GM18951 (cell line): ENCODE data around the gene HS6ST1.

ENCODE experiments used
- POLR2A ChIP-seq: IDR thresholded peaks from 4 replicates; pipeline ENCODE4 v1.6.1; 2011; ENCODE audit warnings: mild to moderate bottlenecking; ENCODE audit not compliant: insufficient read length, insufficient read depth; ENCODE audit errors: extremely low read depth
- in situ Hi-C: fragments of 300-500 bp; cut with MboI; formaldehyde crosslinking; loops from one replicate; pipeline ENCODE4 v1.12.0; 2022; ENCODE audit warnings: low sequenced_read_pairs, mixed read lengths, inconsistent platforms; ENCODE audit not compliant: unreplicated experiment

HS6ST1 gene

GRCh38 chr2:128315122-128315828, 3.4 kb downstream of the HS6ST1 start:
- in situ Hi-C loops = no loop called here
- TF ChIP-seq POLR2A = no peak

DNA sequence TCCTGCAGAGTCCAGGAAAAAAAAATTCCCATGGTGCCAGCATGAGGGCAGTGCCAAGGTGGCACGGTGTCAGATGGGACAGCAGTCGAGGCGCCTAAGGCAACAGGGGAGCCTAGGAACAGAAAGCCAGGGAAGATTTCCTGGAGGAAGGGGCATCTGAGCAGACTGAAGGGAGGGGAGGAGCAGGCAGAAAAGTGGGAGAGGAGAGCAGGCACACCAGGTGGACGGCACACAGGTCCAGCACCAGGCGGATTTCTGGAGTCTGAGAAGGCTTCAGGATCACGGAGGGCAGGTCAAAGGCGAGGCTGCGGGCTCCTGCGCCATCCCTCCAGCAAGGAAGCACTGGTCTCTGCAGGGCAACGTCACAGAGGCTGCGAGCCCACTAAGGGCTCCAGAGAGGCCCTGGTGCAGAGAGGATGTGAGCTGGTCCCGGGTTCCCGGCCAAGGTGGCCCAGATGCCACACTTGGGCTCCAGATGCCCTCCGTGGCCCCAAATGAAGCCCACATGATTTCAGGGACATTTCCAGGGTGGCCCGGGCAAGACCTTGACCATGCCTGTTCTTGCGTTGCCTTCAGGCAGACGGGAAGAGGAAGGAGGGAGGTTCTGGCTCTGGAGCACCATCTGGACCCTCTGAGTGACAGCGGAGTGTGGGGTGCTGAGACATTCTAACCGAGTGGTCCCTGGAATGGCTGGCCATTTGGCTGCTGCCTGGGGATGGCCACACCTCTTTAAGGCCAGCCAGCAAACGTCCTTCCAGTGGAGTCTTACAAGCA, 4.1 kb downstream of the HS6ST1 start:
- in situ Hi-C loops = no loop called here
- TF ChIP-seq POLR2A = no peak

- no peak for TF ChIP-seq POLR2A
- in situ Hi-C loops = no loop called here
These were observed 4.7 kb downstream of the HS6ST1 start for GRCh38 chr2:128313931-128314347.

DNA sequence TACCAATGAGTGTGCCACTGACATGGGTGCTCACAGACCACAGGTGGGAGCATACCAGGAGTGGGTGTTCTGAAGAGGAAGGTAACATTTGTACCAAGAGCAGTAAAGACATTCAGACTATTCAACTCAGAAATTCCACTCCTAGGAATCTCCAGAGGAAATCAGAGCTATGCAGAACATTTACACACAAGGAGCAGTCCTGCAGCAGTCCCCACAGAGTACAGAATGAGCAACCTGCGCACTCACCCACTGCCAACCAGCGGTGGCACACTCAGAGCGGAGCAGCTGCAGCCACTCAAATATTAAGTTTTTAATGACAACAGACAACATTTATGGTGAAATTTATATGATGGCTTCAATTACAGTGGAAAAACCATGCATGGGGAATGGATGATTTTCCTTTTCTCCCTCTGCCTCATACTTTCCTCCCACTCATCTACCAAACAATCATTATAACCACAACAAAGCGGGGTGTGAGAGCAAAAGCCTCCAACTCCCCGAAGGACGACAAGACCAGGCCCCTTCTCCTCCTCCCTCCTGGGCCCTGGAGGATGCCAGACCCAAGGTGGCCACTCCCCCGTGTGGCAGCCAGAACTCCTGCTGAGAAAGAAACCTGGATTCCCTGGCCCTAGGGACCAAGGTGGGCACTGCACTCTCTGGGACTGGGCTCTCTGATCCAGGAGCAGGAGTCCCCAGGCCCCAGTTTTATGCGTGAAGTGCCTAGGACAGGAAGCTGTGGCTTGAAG, 5.4 kb downstream of the HS6ST1 start:
- no peak for TF ChIP-seq POLR2A
- in situ Hi-C loops = no loop called here

DNA sequence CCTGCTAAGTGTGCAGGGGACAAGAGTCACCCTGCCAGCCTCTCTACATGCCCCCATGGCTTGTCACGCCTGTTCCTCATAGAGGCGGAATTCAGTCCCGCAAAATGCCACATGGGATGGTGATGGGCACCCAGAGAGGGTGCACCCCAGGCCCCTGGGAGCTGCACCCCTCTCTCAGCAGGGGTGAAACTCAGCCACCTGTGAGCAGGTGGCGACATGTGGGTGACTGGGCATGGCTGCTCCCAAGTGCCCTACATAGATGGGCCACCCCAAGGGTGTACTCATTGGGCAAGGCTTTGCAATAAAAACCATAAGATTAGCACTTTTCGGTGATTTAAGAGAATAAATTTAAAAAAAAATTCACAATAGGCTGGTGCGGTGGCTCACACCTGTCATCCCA, 6.3 kb downstream of the HS6ST1 start:
- in situ Hi-C loops = no loop called here
- no peak for TF ChIP-seq POLR2A

DNA sequence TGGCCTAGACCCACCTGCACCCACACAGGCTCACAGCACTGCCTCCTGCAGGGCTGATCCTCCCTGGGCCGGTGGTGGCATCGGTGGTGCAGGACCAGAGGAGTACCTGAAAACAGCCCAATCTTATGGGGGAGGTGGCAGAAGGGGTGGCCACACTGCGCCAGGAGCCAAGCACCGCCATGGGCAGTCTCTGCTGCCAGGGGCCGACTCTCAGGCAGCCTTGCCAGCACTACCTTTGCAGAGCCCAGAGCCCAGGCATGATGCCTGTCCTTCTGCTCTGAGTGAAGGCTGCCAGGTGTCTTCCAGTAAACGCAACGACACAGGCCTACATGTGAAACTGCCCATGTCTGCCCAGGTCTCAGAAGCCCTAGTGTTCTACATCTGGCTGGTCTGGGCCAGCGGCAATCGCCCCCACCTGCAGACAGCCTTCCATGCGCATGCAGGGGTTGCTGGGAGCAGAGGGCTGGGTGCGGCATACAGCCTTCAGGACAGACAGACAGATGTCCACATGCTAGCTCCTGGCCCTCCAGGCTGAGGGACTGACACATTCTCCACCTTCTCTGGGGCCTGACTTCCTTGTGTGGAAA, 6.8 kb downstream of the HS6ST1 start:
- TF ChIP-seq POLR2A = no peak
- in situ Hi-C loops = no loop called here

DNA sequence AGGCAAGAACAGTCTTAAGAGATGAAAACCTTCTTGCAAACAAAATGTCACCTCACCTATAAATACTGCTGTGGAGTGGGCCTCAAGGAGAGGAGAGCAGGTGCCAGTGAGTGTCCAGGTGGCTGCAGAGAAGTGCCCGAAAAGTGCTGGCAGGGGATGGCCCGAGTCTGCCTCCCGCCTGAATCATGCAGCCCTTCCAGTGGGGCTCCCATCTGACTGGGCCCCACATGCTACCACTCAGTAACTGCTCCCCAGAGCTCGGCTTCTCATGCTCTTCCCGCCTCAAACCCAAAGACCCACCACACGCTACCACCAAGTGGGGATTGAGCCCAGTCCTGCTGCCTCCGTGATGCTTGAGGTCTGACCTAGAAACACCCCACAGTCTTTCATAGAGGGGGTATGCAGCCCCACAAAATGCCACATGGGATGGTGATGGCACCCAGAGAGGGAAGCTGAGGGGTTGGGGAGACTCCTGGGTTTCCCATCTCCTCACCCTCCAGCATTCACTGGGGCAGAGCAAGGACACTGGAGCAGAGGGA, 7.4 kb downstream of the HS6ST1 start:
- in situ Hi-C loops = no loop called here

DNA sequence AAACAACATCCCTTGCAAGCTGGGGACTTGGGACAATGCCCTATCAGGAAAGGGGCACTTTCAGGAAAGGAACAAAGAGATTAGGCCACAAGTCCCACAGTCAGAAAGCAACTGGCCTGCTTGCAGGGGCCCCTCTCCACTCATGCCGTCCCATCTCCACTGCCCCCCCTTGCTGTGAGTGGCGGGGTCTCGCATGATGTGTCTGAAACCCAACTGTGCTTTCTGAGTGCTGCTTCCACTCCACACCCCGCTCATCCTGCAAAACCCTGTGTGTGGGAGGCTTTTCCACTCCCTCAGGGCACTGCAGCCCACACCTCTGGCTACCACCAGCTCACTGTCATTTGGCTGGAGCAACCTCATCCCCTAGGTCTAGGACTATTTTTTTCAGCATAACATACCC, 7.9 kb downstream of the HS6ST1 start:
- TF ChIP-seq POLR2A = no peak

More for the DNA sequence above, 7.4 kb downstream of the HS6ST1 start:
- no peak for TF ChIP-seq POLR2A

GRCh38 chr2:128310094-128310716, 8.5 kb downstream of the HS6ST1 start:
- in situ Hi-C loops = no loop called here
- no peak for TF ChIP-seq POLR2A

More for the DNA sequence above, 7.9 kb downstream of the HS6ST1 start:
- in situ Hi-C loops = no loop called here

- in situ Hi-C loops = no loop called here
- no peak for TF ChIP-seq POLR2A
These were observed 9.2 kb downstream of the HS6ST1 start for GRCh38 chr2:128309280-128310093.

DNA sequence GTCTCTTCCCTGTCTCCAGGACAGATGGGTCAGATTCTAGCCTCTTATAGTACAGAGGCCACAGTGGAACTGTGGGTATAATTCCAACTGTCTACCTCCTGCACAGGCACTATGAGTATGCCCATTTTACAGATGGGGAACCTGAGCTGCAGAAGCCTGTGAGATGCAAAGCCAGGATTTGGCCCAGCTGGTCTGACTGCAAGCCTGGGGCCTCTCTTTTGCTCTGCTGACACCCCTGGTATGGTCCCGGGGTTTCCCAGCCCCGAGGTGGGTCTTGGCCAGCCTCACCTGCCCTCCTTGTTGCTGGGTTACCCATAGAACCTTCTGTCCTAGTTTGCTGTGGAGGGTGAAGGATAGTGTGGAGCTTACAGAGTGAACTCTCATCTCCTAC, 9.8 kb downstream of the HS6ST1 start:
- in situ Hi-C loops = no loop called here
- no peak for TF ChIP-seq POLR2A

DNA sequence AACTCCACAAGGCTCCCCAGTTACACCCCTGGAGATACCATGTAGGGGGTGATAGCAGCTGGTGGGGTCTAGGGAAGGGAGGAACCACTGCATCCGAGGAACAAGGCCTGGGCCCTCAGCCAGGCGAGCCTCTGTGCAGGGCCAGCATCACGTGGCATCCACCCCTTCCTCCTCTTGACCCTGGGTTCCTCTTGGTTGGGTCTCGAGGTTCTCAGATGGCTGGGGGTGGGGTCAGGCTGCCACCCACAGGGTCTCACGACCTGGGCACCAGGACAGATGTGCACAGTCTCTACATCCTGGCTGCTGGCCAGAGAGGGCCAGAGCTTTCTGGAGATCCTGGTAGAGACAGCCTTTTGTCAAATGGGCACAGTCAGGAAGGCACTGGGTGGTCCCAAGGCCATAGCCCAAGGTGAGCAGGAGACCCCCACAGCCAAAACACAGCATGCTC, 10.4 kb downstream of the HS6ST1 start:
- no peak for TF ChIP-seq POLR2A
- in situ Hi-C loops = no loop called here
